NK-92 (cell line): ENCODE data around the gene PUSL1.
A peak's percentile ranks its signal among the peaks of the same experiment; 100 is the strongest.

Experiments used
- DNase-seq: peaks from one replicate; lab custom pipeline; 2025; ENCODE audit not compliant: unreplicated experiment; lab: John Stamatoyannopoulos, UW

PUSL1 gene

GRCh38 chr1:1307923-1308755, at the start of gene PUSL1, which contains the start of gene ACAP3:
TSS of gene PUSL1 (plus strand) at chr1:1308597. CDS start at chr1:1308644, 47 bp downstream.
TSS of gene ACAP3 (minus strand) at chr1:1307930. CDS start at chr1:1307815, 115 bp downstream.
- peak; percentile 39 for DNase-seq

GRCh38 chr1:1259119-1259488, 49.3 kb upstream of the PUSL1 start:
- no peak for DNase-seq

- DNase-seq: no peak
Observed at GRCh38 chr1:1259540-1259939, 48.9 kb upstream of the PUSL1 start.

GRCh38 chr1:1259951-1260600, 48.3 kb upstream of the PUSL1 start:
- no peak for DNase-seq

- DNase-seq: no peak
Observed at GRCh38 chr1:1260843-1261560, 47.4 kb upstream of the PUSL1 start.

GRCh38 chr1:1262071-1262470, 46.3 kb upstream of the PUSL1 start:
- DNase-seq: no peak

- DNase-seq: no peak
Observed at GRCh38 chr1:1262758-1263157, 45.6 kb upstream of the PUSL1 start.

GRCh38 chr1:1264026-1264425, 44.4 kb upstream of the PUSL1 start:
- no peak for DNase-seq

GRCh38 chr1:1264868-1265272, 43.5 kb upstream of the PUSL1 start:
- DNase-seq: no peak

GRCh38 chr1:1267488-1268283, 40.7 kb upstream of the PUSL1 start:
- DNase-seq: no peak

GRCh38 chr1:1268284-1268682, 40.1 kb upstream of the PUSL1 start:
- no peak for DNase-seq

GRCh38 chr1:1270813-1271212, 37.6 kb upstream of the PUSL1 start:
- no peak for DNase-seq

GRCh38 chr1:1272341-1273208, 35.8 kb upstream of the PUSL1 start:
- no peak for DNase-seq

- DNase-seq: no peak
Observed at GRCh38 chr1:1273209-1273511, 35.2 kb upstream of the PUSL1 start.

GRCh38 chr1:1273512-1274298, 34.7 kb upstream of the PUSL1 start, which contains the start of gene UBE2J2:
TSS of gene UBE2J2 (minus strand) at chr1:1273854. CDS start at chr1:1267992, 5,862 bp downstream.
- DNase-seq: peak; percentile 64

GRCh38 chr1:1274299-1274930, 34.0 kb upstream of the PUSL1 start:
- DNase-seq: no peak

GRCh38 chr1:1274931-1275431, 33.4 kb upstream of the PUSL1 start:
- DNase-seq: no peak

GRCh38 chr1:1275836-1276235, 32.6 kb upstream of the PUSL1 start:
- DNase-seq: no peak

- no peak for DNase-seq
Observed at GRCh38 chr1:1278620-1279019, 29.8 kb upstream of the PUSL1 start.
